ENCODE measurements around the gene AKR1E2. TPM values are rescaled to one million over a fixed set of nuclear protein-coding genes. Genes with fewer than 3 reads are reported as not detected.

Gene AKR1E2
- total RNA-seq, 1 experiment from 2014 or later = 0.36 TPM

- Histone ChIP-seq H3F3A (ENCODE audit: low read length, unreplicated experiment) (no peaks in the 10 kb centered on the region), H3K9ac (ENCODE audit: low read length) (no peak overlapping the region), H3K79me2 (ENCODE audit: low read length) (no peaks in the 10 kb centered on the region), H3K27ac (ENCODE audit: low read length) (no peak overlapping the region), H3K9me2 (replicated peaks; ENCODE audit: low read length) (no peaks in the 10 kb centered on the region), H3K36me3 (ENCODE audit: low read depth, low read length) (no peaks in the 10 kb centered on the region), H3K4me3 (ENCODE audit: low read length) (no peak overlapping the region), H3K4me2 (ENCODE audit: low read length) (no peak overlapping the region), H4K20me1 (ENCODE audit: low read length) (no peaks in the 10 kb centered on the region), H3K4me1 (ENCODE audit: insufficient read depth, low read length) (no peaks in the 10 kb centered on the region), H2AFZ (ENCODE audit: low read length) (no peak overlapping the region), H3K9me3 (ENCODE audit: low read length) (no peaks in the 10 kb centered on the region), H3K27me3 (ENCODE audit: low read length) (no peaks in the 10 kb centered on the region)
- ChIA-PET POLR2A (ENCODE audit: unreplicated experiment) (no interaction called here), CTCF (no interaction called here)
- intact Hi-C loops (cut with micrococcal nuclease) = no loop called here
- DNase-seq (no peak), ATAC-seq (no peak)
- BruUV-seq (replicated peaks) = no TSS peak
- TF ChIP-seq CTCF (conservative IDR thresholded peaks at IDR 0.05; ENCODE audit: low read depth, low read length) = no peak
- TF ChIP-seq EZH2phosphoT487 (IDR thresholded peaks at IDR 0.05; ENCODE audit: borderline replicate concordance, low read length) = no peak
These were observed 9.5 kb downstream of the AKR1E2 start for GRCh38 chr10:4835494-4835918.

- no peak for TF ChIP-seq EZH2phosphoT487 (IDR thresholded peaks at IDR 0.05; ENCODE audit: borderline replicate concordance, low read length)
- TF ChIP-seq EZH2 (IDR thresholded peaks at IDR 0.05; ENCODE audit: low read length, unreplicated experiment) = no peak
- no peak for TF ChIP-seq CTCF (conservative IDR thresholded peaks at IDR 0.05; ENCODE audit: low read depth, low read length)
- H3K27ac ChIP-seq (ENCODE audit: low read length) = no peak overlapping the region
- DNase-seq = no peak
- H3K4me3 ChIP-seq (ENCODE audit: low read length) = no peak overlapping the region
- no peaks in the 10 kb centered on the region for H3K36me3 ChIP-seq (ENCODE audit: low read depth, low read length)
- H3F3A ChIP-seq (ENCODE audit: low read length, unreplicated experiment) = no peaks in the 10 kb centered on the region
- no peaks in the 10 kb centered on the region for H3K79me2 ChIP-seq (ENCODE audit: low read length)
- no peaks in the 10 kb centered on the region for H3K9me2 ChIP-seq (replicated peaks; ENCODE audit: low read length)
- ATAC-seq = no peak
- intact Hi-C loops (cut with micrococcal nuclease) = no loop called here
- POLR2A ChIA-PET (ENCODE audit: unreplicated experiment) = no interaction called here
- H2AFZ ChIP-seq (ENCODE audit: low read length) = no peak overlapping the region
- no peaks in the 10 kb centered on the region for H3K9me3 ChIP-seq (ENCODE audit: low read length)
- no peaks in the 10 kb centered on the region for H4K20me1 ChIP-seq (ENCODE audit: low read length)
- H3K9ac ChIP-seq (ENCODE audit: low read length) = no peak overlapping the region
- CTCF ChIA-PET = no interaction called here
- BruUV-seq (replicated peaks) = no TSS peak
- no peaks in the 10 kb centered on the region for H3K4me1 ChIP-seq (ENCODE audit: insufficient read depth, low read length)
- H3K4me2 ChIP-seq (ENCODE audit: low read length) = no peak overlapping the region
- no peaks in the 10 kb centered on the region for H3K27me3 ChIP-seq (ENCODE audit: low read length)
These were observed 10.5 kb downstream of the AKR1E2 start for GRCh38 chr10:4836416-4836969.

GRCh38 chr10:4837551-4837950 is 11.5 kb downstream of the AKR1E2 start:
- no peaks in the 10 kb centered on the region for H3K9me3 ChIP-seq (ENCODE audit: low read length)
- no peaks in the 10 kb centered on the region for H3K79me2 ChIP-seq (ENCODE audit: low read length)
- no peak overlapping the region for H3K27ac ChIP-seq (ENCODE audit: low read length)
- BruUV-seq (replicated peaks) = no TSS peak
- ChIA-PET POLR2A (ENCODE audit: unreplicated experiment) (no interaction called here), CTCF (no interaction called here)
- H4K20me1 ChIP-seq (ENCODE audit: low read length) = no peaks in the 10 kb centered on the region
- H3K9ac ChIP-seq (ENCODE audit: low read length) = no peak overlapping the region
- H3K36me3 ChIP-seq (ENCODE audit: low read depth, low read length) = no peaks in the 10 kb centered on the region
- no peak overlapping the region for H3K4me2 ChIP-seq (ENCODE audit: low read length)
- H3K4me1 ChIP-seq (ENCODE audit: insufficient read depth, low read length) = no peaks in the 10 kb centered on the region
- no peak for TF ChIP-seq CTCF (conservative IDR thresholded peaks at IDR 0.05; ENCODE audit: low read depth, low read length)
- no peak for TF ChIP-seq EZH2 (IDR thresholded peaks at IDR 0.05; ENCODE audit: low read length, unreplicated experiment)
- no peak for TF ChIP-seq EZH2phosphoT487 (IDR thresholded peaks at IDR 0.05; ENCODE audit: borderline replicate concordance, low read length)
- no peaks in the 10 kb centered on the region for H3F3A ChIP-seq (ENCODE audit: low read length, unreplicated experiment)
- H3K27me3 ChIP-seq (ENCODE audit: low read length) = no peaks in the 10 kb centered on the region
- H2AFZ ChIP-seq (ENCODE audit: low read length) = no peak overlapping the region
- intact Hi-C loops (cut with micrococcal nuclease) = no loop called here
- H3K4me3 ChIP-seq (ENCODE audit: low read length) = no peak overlapping the region
- ATAC-seq (no peak), DNase-seq (no peak)
- no peaks in the 10 kb centered on the region for H3K9me2 ChIP-seq (replicated peaks; ENCODE audit: low read length)

Data from PC-3 (cell line).